Measurements from ENCODE around the gene EHMT1. TPM values are rescaled to one million over a fixed set of nuclear protein-coding genes. Genes with fewer than 3 reads are reported as not detected.

The EHMT1 gene
- total and polyA plus RNA-seq, 2 of the 13 experiments (the other 11 are each of a cell fraction or from before 2014, with no cell fraction given) = 23.0 to 27.1 TPM

DNA sequence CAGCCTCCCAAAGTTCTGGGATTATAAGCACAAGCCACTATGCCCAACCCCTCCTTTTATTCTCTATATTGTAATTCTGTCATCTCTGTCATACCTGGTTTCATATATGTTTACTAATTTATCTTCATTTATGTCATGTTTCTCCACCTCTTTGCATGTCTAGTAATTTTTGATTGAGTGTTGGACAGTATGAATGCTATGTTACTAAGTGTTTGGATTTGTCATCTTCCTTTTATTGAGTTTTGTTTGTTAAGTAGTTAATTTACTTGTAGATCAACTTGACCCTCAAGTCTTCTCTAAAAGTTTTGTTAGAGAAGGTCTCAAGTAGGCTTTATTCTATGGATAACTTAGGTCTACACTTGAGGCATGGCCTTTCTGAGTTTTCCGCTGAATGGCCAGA, 241.6 kb downstream of the EHMT1 start:
- intact Hi-C loops (cut with micrococcal nuclease; ENCODE audit: unreplicated experiment) = no loop called here
- Histone ChIP-seq H3K36me3 (replicated peaks in 1 of 2; ENCODE audit: control insufficient read depth in 1 of 2, insufficient read depth in 2 of 2, low read length in 2 of 2) (no peaks in the 10 kb centered on the region), H2AFZ (ENCODE audit: low read length) (no peak overlapping the region), H3K9me3 (ENCODE audit: low read length) (peaks cover 10% of the 10 kb centered on the region; the same call in 1 of the 2 replicates), H3K9ac (ENCODE audit: insufficient read depth, low read depth, low read length) (no peak overlapping the region), H3K27me3 (ENCODE audit: control insufficient read depth in 1 of 2, insufficient read depth in 2 of 2, low read length in 2 of 2) (peaks cover 0 to 4% of the 10 kb centered on the region in 2 experiments; a peak in 2 of 5 replicates), H3K4me3 (replicated peaks in 1 of 3; ENCODE audit: insufficient read depth in 1 of 3, low read depth in 2 of 3, low read length in 3 of 3) (no peak overlapping the region), H3K27ac (ENCODE audit: extremely low read length, insufficient read depth, low read length) (no peak overlapping the region), H3K4me1 (ENCODE audit: insufficient read depth, low read length) (no peaks in the 10 kb centered on the region), H3K79me2 (ENCODE audit: insufficient read depth, low read length) (no peaks in the 10 kb centered on the region), H3K4me2 (ENCODE audit: low read depth, low read length) (no peak overlapping the region), H4K20me1 (ENCODE audit: insufficient read depth, low read length) (no peaks in the 10 kb centered on the region)
- in situ Hi-C loops (cut with HindIII; ENCODE audit: extremely low pct_ligation_motif_present, low pct_unique_long_range_greater_than_20kb) = no loop called here
- BruUV-seq (replicated peaks) = no TSS peak
- POLR2A ChIA-PET = no interaction called here
- FAIRE-seq (no peak), DNase-seq (ENCODE audit: low spot score) (no peak), ATAC-seq (no peak)
- CTCF ChIA-PET (ENCODE audit: low intra/inter-chr PET ratio, low total read pairs) = no interaction called here
- 22% methylated on average over 1 of the region's 1 CpG for WGBS (ENCODE audit: low lambda C conversion rate)
- TF ChIP-seq ZNF343 (CRISPR knock-in tag; IDR thresholded peaks at IDR 0.05) (no peak), ZMAT3 (CRISPR knock-in tag; conservative IDR thresholded peaks at IDR 0.05) (no peak), ZC3H13 (CRISPR knock-in tag; IDR thresholded peaks at IDR 0.05) (no peak), BCLAF1 (IDR thresholded peaks at IDR 0.05) (no peak), TBL1XR1 (IDR thresholded peaks at IDR 0.05; ENCODE audit: borderline replicate concordance, low read length, partially characterized antibody) (no peak), GZF1 (CRISPR knock-in tag; IDR thresholded peaks at IDR 0.05) (no peak), NFKB2 (CRISPR knock-in tag; IDR thresholded peaks at IDR 0.05; ENCODE audit: borderline replicate concordance) (no peak), KLF9 (CRISPR knock-in tag; IDR thresholded peaks at IDR 0.05; ENCODE audit: low read depth) (no peak), MTA3 (CRISPR knock-in tag; IDR thresholded peaks at IDR 0.05) (no peak), ZNF543 (CRISPR knock-in tag; IDR thresholded peaks at IDR 0.05) (no peak)

All from HepG2 (cell line).